ENCODE measurements around the gene CAPNS1.

Gene CAPNS1

DNA sequence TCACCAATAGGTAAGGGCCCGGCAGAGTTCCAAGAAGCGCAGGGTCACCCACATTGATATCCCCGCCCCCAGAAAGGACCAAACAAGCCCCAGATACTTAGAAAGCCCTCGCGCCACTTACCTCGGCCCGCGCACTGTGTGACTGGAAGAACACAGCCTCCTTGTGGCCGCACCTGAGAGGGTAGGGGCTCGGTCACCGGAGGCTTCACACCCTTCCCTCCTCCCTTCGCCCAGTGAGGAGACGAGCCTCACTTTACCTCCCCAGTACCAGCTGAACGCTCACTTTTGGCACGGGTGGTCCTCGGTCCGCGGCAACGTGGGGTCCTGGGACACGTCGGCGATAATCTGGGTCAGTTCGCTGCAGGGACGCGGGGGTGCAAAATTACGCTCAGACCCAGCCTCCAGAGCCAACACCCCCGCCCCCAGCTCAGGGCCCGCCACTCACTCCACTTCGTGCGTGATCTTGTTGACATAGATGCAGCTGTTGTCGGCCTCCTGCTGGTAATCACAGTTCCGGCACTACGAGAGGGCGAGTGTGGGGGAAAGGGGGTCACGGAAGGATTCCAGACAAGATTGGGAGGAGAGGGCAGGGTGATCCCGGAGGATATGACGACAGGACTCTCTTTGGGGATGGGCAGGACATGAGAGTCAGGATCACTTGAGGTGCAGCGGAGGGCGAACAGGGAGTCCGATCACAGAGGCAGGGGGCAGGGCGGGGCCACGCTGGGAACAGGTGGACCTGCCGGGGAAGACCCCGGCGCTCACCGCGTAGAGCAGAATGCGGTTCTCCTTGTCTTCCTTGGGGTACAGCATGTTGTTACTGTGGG, 25.8 kb upstream of the CAPNS1 start:
- peak overlapping the region; percentile 97 for H3K4me3 ChIP-seq (ENCODE audit: low read length)
- DNase-seq (ENCODE audit: low read depth): peak; percentile 51
- TF ChIP-seq CTCF (IDR thresholded peaks at IDR 0.05; ENCODE audit: insufficient read depth, low read depth, low read length, missing control alignments): peak; percentile 45

GRCh38 chr19:36114721-36115452, 25.0 kb upstream of the CAPNS1 start, which contains the start of gene POLR2I:
TSS of gene POLR2I (minus strand) at chr19:36114875. CDS start at chr19:36114856, 19 bp downstream.
- no peak for TF ChIP-seq CTCF (IDR thresholded peaks at IDR 0.05; ENCODE audit: insufficient read depth, low read depth, low read length, missing control alignments)
- peak within 1 kb of the TSS; percentile 97 for H3K4me3 ChIP-seq (ENCODE audit: low read length)
- peak; percentile 100 for DNase-seq (ENCODE audit: low read depth)

DNA sequence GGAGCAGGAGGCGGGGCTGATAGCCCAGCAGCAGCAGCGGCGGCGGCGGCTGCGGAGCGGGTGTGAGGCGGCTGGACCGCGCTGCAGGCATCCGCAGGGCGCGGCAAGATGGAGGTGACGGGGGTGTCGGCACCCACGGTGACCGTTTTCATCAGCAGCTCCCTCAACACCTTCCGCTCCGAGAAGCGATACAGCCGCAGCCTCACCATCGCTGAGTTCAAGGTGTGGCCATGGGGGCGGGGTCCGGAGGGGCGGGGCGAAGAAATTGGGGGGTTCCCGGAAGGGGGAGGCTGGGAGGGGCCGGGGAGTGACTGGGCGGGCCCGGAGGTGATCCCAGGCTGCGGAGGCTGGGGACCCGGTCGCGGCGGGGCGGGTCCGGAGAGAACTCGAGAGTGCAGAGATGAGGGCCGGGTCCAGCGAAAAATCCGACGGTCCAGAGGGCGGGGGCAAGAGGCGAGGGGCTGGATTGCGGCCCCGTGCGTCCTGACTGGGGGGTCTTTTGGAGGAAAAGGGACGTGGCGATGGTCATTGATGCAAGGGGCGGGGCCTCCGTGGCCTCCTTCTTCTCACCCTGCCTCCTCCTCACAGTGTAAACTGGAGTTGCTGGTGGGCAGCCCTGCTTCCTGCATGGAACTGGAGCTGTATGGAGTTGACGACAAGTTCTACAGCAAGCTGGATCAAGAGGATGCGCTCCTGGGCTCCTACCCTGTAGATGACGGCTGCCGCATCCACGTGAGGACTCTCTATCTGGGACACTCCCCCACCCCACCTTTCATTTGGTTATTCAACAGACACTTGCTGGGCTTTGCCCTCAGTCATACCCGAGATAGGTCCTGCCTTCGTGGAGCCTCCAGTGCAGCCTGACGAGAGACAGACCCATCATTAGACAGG, 24.2 kb upstream of the CAPNS1 start, which contains the start of gene TBCB:
TBCB (plus strand) TSS at position 16 of the 891 bp plus-strand sequence; CDS start at position 109, 93 bp downstream.
- no peak for TF ChIP-seq CTCF (IDR thresholded peaks at IDR 0.05; ENCODE audit: insufficient read depth, low read depth, low read length, missing control alignments)
- no peak for DNase-seq (ENCODE audit: low read depth)
- H3K4me3 ChIP-seq (ENCODE audit: low read length): peak within 1 kb of the TSS; percentile 97

- no peak for DNase-seq (ENCODE audit: low read depth)
- no peak for TF ChIP-seq CTCF (IDR thresholded peaks at IDR 0.05; ENCODE audit: insufficient read depth, low read depth, low read length, missing control alignments)
- peak overlapping the region; percentile 57 for H3K4me3 ChIP-seq (ENCODE audit: low read length)
Observed at GRCh38 chr19:36116344-36116637, 23.6 kb upstream of the CAPNS1 start.

GRCh38 chr19:36120092-36120983, 19.5 kb upstream of the CAPNS1 start:
- no peak overlapping the region for H3K4me3 ChIP-seq (ENCODE audit: low read length)
- DNase-seq (ENCODE audit: low read depth): no peak
- TF ChIP-seq CTCF (IDR thresholded peaks at IDR 0.05; ENCODE audit: insufficient read depth, low read depth, low read length, missing control alignments): no peak

DNA sequence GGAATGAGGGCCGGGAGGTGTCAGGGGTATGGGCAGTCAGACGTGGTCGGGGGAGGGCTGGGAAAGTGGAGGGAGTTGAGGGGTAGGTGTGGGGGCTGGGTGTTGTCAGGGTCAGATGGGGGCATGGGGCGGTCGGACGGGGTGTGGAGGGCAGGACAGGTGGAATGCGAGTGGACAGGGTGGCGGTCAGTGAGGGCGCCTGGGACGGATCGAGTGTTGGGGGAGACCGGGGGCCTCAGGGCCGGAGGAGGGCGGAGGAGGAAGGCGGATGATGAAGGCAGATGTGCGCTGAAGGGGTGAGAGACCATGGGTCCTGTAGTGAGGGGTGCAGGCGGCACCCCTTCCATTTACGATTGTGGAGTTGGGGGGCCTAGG, 18.9 kb upstream of the CAPNS1 start:
- DNase-seq (ENCODE audit: low read depth): no peak
- H3K4me3 ChIP-seq (ENCODE audit: low read length): no peak overlapping the region
- TF ChIP-seq CTCF (IDR thresholded peaks at IDR 0.05; ENCODE audit: insufficient read depth, low read depth, low read length, missing control alignments): no peak

All from epithelial cell of esophagus (primary cell).